Caco-2 (cell line): ENCODE data around the gene KAT5. TPM values are rescaled to one million over a fixed set of nuclear protein-coding genes. Genes with fewer than 3 reads are reported as not detected.
"Not testable (repeated sequence)": the region's sequence is repeated elsewhere in the genome, so short reads cannot be mapped to it uniquely, and the experiment has no call there.

ENCODE experiments used
- BruUV-seq: library from RNA; stranded (reverse); fragments of 400-500 nt; replicated peaks from 2 replicates; lab custom pipeline; 2021; lab: Mats Ljungman, UMichigan
- CTCF ChIA-PET: fragments of 300-600 bp; sonication (Branson Sonifier 250); formaldehyde crosslinking; loops from one replicate; lab custom pipeline; 2022; ENCODE audit warnings: antibody characterized with exemption; lab: Charles Lee
- POLR2A ChIA-PET: fragments of 300-600 bp; sonication (Branson Sonifier 250); formaldehyde crosslinking; loops from one replicate; lab custom pipeline; 2022; ENCODE audit warnings: antibody characterized with exemption; lab: Charles Lee
- DNase-seq, 2 experiments: peaks; one replicate each; pipeline versions ENCODE4 v3.0.0 to v3.0.0-alpha.2; 2020 to 2022
- H3K27me3 ChIP-seq: replicated peaks from 2 replicates; pipeline ENCODE4 v1.6.0; 2011; ENCODE audit warnings: low read length; ENCODE audit not compliant: control insufficient read depth, insufficient read depth
- H3K36me3 ChIP-seq: 2 replicates; pipeline ENCODE4 v1.5.1; 2011; ENCODE audit warnings: low read length; ENCODE audit not compliant: control insufficient read depth, insufficient read depth
- H3K4me1 ChIP-seq: fragments of 250-450 bp; sonication (Bioruptor Pico); 2 replicates; pipeline ENCODE4 v1.5.1; 2020; ENCODE audit warnings: mild to moderate bottlenecking
- H3K4me3 ChIP-seq: 2 replicates; pipeline ENCODE4 v1.5.1; 2011; ENCODE audit warnings: low read depth, mild to moderate bottlenecking, control low read depth, low read length
- H3K9me3 ChIP-seq: fragments of 250-450 bp; sonication (Bioruptor Pico); 2 replicates; pipeline ENCODE4 v1.5.1; 2020; ENCODE audit warnings: mild to moderate bottlenecking, moderate library complexity
- H3K27ac Mint-ChIP-seq: one replicate; pipeline ENCODE4 v1.8.0; 2022; ENCODE audit warnings: mixed read lengths; ENCODE audit not compliant: unreplicated experiment
- H3K27me3 Mint-ChIP-seq: one replicate; pipeline ENCODE4 v1.8.0; 2022; ENCODE audit warnings: mixed read lengths; ENCODE audit not compliant: insufficient read depth, unreplicated experiment
- H3K36me3 Mint-ChIP-seq: one replicate; pipeline ENCODE4 v1.8.0; 2022; ENCODE audit warnings: mild to moderate bottlenecking, mixed read lengths; ENCODE audit not compliant: insufficient read depth, unreplicated experiment
- H3K4me1 Mint-ChIP-seq: one replicate; pipeline ENCODE4 v1.8.0; 2022; ENCODE audit warnings: low read depth, mixed read lengths; ENCODE audit not compliant: unreplicated experiment
- H3K4me3 Mint-ChIP-seq: one replicate; pipeline ENCODE4 v1.8.0; 2022; ENCODE audit warnings: mild to moderate bottlenecking, moderate library complexity, mixed read lengths; ENCODE audit not compliant: unreplicated experiment
- H3K9me3 Mint-ChIP-seq: one replicate; pipeline ENCODE4 v1.8.0; 2022; ENCODE audit warnings: mixed read lengths; ENCODE audit not compliant: unreplicated experiment
- intact Hi-C: fragments of 100-400 bp; cut with micrococcal nuclease; formaldehyde crosslinking; loops from one replicate; pipeline ENCODE4 v1.10.0; 2022; ENCODE audit not compliant: unreplicated experiment
- total RNA-seq: library from RNA; stranded (reverse); gene quantifications from 2 replicates; pipeline ENCODE4 v1.2.3, GENCODE V29; 2022
- TF ChIP-seq, protein P1 (sequence below), 2 experiments: fragments of 200-600 bp in 1 of 2; IDR thresholded peaks; 1 replicate in 1 of 2; 2 replicates in 1 of 2; pipeline versions ENCODE4 v1.5.1 to v1.8.0; 2011 to 2022; ENCODE audit warnings: antibody characterized with exemption in 1 of 2, control low read depth in 1 of 2, inconsistent platforms in 1 of 2, low read depth in 1 of 2, low read length in 1 of 2, mild to moderate bottlenecking in 1 of 2, moderate library complexity in 1 of 2; ENCODE audit not compliant: insufficient read depth in 1 of 2, severe bottlenecking in 1 of 2, unreplicated experiment in 1 of 2

Gene KAT5
- total RNA-seq, 1 experiment from 2014 or later = 70.1 TPM

DNA sequence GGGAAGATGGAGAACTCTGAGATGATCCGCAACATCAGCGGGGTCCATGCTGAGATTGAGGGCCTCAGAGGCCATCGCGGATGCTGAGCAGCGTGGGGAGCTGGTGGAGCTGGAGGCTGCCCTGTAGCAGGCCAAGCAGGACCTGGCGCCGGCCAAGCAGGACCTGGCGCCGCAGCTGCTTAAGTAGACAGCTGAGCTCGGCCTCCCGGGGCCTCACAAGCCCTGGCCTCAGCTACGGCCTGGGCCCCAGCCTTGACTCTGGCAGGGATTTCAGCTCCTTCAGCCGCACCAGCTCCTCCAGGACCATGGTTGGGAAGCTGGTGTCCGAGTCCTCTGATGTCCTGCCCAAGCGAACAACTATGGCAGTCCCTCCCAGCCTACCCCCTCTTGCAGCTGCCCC, 15.8 kb downstream of the KAT5 start:
- H3K36me3 ChIP-seq = no peaks in the 10 kb centered on the region
- Mint-ChIP-seq H3K4me1 (no peaks in the 10 kb centered on the region), H3K9me3 (peaks cover 9% of the 10 kb centered on the region), H3K36me3 (no peaks in the 10 kb centered on the region), H3K27ac (no peak overlapping the region), H3K27me3 (peaks cover 5% of the 10 kb centered on the region), H3K4me3 (no peak overlapping the region)
- H3K4me1 ChIP-seq = no peaks in the 10 kb centered on the region
- no peaks in the 10 kb centered on the region for H3K27me3 ChIP-seq
- CTCF ChIA-PET = interaction anchor here (1.4 kb wide), 1 partner anchor 52 kb away, joined by 5 read pairs; no protein-coding TSS in a partner anchor
- POLR2A ChIA-PET = no interaction called here
- no peak overlapping the region for H3K4me3 ChIP-seq
- intact Hi-C loops = no loop called here
- no TSS peak for BruUV-seq
- TF ChIP-seq, protein P1, sequence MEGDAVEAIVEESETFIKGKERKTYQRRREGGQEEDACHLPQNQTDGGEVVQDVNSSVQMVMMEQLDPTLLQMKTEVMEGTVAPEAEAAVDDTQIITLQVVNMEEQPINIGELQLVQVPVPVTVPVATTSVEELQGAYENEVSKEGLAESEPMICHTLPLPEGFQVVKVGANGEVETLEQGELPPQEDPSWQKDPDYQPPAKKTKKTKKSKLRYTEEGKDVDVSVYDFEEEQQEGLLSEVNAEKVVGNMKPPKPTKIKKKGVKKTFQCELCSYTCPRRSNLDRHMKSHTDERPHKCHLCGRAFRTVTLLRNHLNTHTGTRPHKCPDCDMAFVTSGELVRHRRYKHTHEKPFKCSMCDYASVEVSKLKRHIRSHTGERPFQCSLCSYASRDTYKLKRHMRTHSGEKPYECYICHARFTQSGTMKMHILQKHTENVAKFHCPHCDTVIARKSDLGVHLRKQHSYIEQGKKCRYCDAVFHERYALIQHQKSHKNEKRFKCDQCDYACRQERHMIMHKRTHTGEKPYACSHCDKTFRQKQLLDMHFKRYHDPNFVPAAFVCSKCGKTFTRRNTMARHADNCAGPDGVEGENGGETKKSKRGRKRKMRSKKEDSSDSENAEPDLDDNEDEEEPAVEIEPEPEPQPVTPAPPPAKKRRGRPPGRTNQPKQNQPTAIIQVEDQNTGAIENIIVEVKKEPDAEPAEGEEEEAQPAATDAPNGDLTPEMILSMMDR (IDR thresholded peaks at IDR 0.05; ENCODE audit: insufficient read depth in 1 of 2, low read depth in 1 of 2, low read length in 1 of 2, severe bottlenecking in 1 of 2, unreplicated experiment in 1 of 2) = no peak
- H3K9me3 ChIP-seq = peaks cover 5% of the 10 kb centered on the region
- no peak for DNase-seq

DNA sequence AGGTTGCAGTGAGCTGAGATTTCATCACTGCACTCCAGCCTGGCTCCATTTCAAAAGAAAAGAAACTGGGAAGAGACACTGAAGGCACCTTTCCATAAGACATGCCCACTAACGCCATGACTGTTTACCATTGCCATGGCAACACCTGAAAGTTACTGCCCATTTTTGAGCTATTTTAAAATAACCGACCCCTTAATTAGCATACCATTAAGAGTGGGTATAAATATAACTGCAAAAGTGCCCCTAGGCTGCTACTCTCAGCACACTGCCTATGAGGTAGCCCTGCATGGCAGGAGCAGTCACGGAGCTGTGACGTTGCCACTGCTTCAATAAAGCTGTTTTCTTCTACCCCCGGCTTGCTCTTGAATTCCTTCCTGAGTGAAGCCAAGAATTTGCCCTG, 18.4 kb downstream of the KAT5 start:
- no peaks in the 10 kb centered on the region for H3K4me1 ChIP-seq
- intact Hi-C loops = no loop called here
- POLR2A ChIA-PET = no interaction called here
- CTCF ChIA-PET = no interaction called here
- H3K36me3 ChIP-seq = no peaks in the 10 kb centered on the region
- Mint-ChIP-seq H3K9me3 (peaks cover 12% of the 10 kb centered on the region), H3K4me3 (no peak overlapping the region), H3K27ac (no peak overlapping the region), H3K4me1 (no peaks in the 10 kb centered on the region), H3K36me3 (no peaks in the 10 kb centered on the region), H3K27me3 (no peaks in the 10 kb centered on the region)
- TF ChIP-seq, protein P1 (IDR thresholded peaks at IDR 0.05; ENCODE audit: insufficient read depth in 1 of 2, low read depth in 1 of 2, low read length in 1 of 2, severe bottlenecking in 1 of 2, unreplicated experiment in 1 of 2) = no peak
- DNase-seq = no peak
- no peak overlapping the region for H3K4me3 ChIP-seq
- H3K27me3 ChIP-seq = no peaks in the 10 kb centered on the region
- BruUV-seq = no TSS peak
- peaks cover 8% of the 10 kb centered on the region for H3K9me3 ChIP-seq

DNA sequence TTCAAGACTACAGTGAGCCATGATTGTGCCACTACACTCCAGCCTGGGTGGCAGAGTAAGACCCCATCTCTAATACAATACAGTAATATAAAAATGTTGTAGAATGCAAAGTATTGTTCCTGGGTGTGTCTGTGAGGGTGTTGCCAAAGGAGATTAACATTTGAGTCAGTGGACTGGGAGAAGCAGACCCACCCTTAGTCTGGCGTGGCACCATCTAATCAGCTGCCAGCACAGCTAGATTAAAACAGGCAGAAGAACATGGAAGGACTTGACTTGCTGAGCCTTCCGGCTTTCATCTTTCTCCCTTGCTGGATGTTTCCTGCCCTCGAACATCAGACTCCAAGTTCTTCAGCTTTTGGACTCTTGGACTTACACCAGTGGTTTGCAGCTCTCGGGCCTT, 23.1 kb downstream of the KAT5 start:
- H3K4me3 Mint-ChIP-seq, POLR2A ChIA-PET, CTCF ChIA-PET: not testable (repeated sequence)

More for the DNA sequence above, 23.1 kb downstream of the KAT5 start:
- H3K27me3 Mint-ChIP-seq, H3K36me3 ChIP-seq, H3K36me3 Mint-ChIP-seq, intact Hi-C loops, BruUV-seq, DNase-seq, H3K4me1 ChIP-seq, H3K4me3 ChIP-seq, H3K27me3 ChIP-seq, H3K27ac Mint-ChIP-seq, H3K4me1 Mint-ChIP-seq: not testable (repeated sequence)
- H3K9me3 Mint-ChIP-seq = peaks cover 38% of the 10 kb centered on the region
- peaks cover 23% of the 10 kb centered on the region for H3K9me3 ChIP-seq
